ENCODE results near the gene ATXN1L.
"Not testable (repeated sequence)": the region's sequence is repeated elsewhere in the genome, so short reads cannot be mapped to it uniquely, and the experiment has no call there.

Gene ATXN1L

GRCh38 chr16:71845639-71846430 is at the start of gene ATXN1L:
TSS of gene ATXN1L (plus strand) at chr16:71845976. CDS start at chr16:71849741, 3,765 bp downstream.
- DNase-seq = peak; percentile 98

- DNase-seq = no peak
Measured at GRCh38 chr16:71796501-71797097, 49.2 kb upstream of the ATXN1L start.

- DNase-seq = no peak
Measured at GRCh38 chr16:71803305-71803690, 42.5 kb upstream of the ATXN1L start.

GRCh38 chr16:71807905-71808592 is 37.7 kb upstream of the ATXN1L start:
- DNase-seq = no peak

GRCh38 chr16:71808593-71809459 is 37.0 kb upstream of the ATXN1L start, which contains the start of gene AP1G1:
TSS of gene AP1G1 (minus strand) at chr16:71808834. CDS start at chr16:71789479, 19,355 bp downstream.
- DNase-seq = peak; percentile 89

GRCh38 chr16:71810155-71810530 is 35.6 kb upstream of the ATXN1L start:
- not testable (repeated sequence) for DNase-seq

- DNase-seq = no peak
Measured at GRCh38 chr16:71811261-71811803, 34.4 kb upstream of the ATXN1L start.

- not testable (repeated sequence) for DNase-seq
Measured at GRCh38 chr16:71817155-71817500, 28.6 kb upstream of the ATXN1L start.

- no peak for DNase-seq
Measured at GRCh38 chr16:71826533-71827017, 19.2 kb upstream of the ATXN1L start.

- no peak for DNase-seq
Measured at GRCh38 chr16:71830359-71830758, 15.4 kb upstream of the ATXN1L start.

GRCh38 chr16:71831698-71832097 is 14.1 kb upstream of the ATXN1L start:
- DNase-seq = not testable (repeated sequence)

- DNase-seq = not testable (repeated sequence)
Measured at GRCh38 chr16:71832112-71832511, 13.7 kb upstream of the ATXN1L start.

- DNase-seq = no peak
Measured at GRCh38 chr16:71834291-71834690, 11.5 kb upstream of the ATXN1L start.

- no peak for DNase-seq
Measured at GRCh38 chr16:71837150-71837549, 8.6 kb upstream of the ATXN1L start.

- no peak for DNase-seq
Measured at GRCh38 chr16:71840052-71840451, 5.7 kb upstream of the ATXN1L start.

- DNase-seq = no peak
Measured at GRCh38 chr16:71843572-71843971, 2.2 kb upstream of the ATXN1L start.

GRCh38 chr16:71846431-71846830 is 655 bp downstream of the ATXN1L start:
- DNase-seq = peak; percentile 30

- DNase-seq = no peak
Measured at GRCh38 chr16:71847096-71847495, 1.3 kb downstream of the ATXN1L start.

- DNase-seq = no peak
Measured at GRCh38 chr16:71848622-71849021, 2.8 kb downstream of the ATXN1L start.

- no peak for DNase-seq
Measured at GRCh38 chr16:71851746-71852145, 6.0 kb downstream of the ATXN1L start.

- no peak for DNase-seq
Measured at GRCh38 chr16:71852158-71852557, 6.4 kb downstream of the ATXN1L start.

- DNase-seq = no peak
Measured at GRCh38 chr16:71852561-71852960, 6.8 kb downstream of the ATXN1L start.

Data from activated T-cell treated with anti-CD3 and anti-CD28 coated beads, Interleukin-2, amount 50 U/mL, for 1 hour (primary cell).